ENCODE data around the gene MOB3A.
"Not testable (repeated sequence)": the region's sequence is repeated elsewhere in the genome, so short reads cannot be mapped to it uniquely, and the experiment has no call there.

Gene MOB3A

GRCh38 chr19:2096034-2096479 lies at the start of gene MOB3A:
Gene MOB3A (minus strand): TSS chr19:2096326. CDS start chr19:2078560, 17,766 bp downstream.
- peak in 1 of 2 donors; percentile 84 for DNase-seq

- DNase-seq: no peak
These were observed 49.7 kb upstream of the MOB3A start for GRCh38 chr19:2145831-2146241.

- no peak for DNase-seq
These were observed 48.1 kb upstream of the MOB3A start for GRCh38 chr19:2144190-2144589.

- DNase-seq: no peak
These were observed 46.2 kb upstream of the MOB3A start for GRCh38 chr19:2142173-2142829.

- no peak for DNase-seq
These were observed 44.0 kb upstream of the MOB3A start for GRCh38 chr19:2140138-2140569.

- DNase-seq: no peak
These were observed 43.4 kb upstream of the MOB3A start for GRCh38 chr19:2139385-2140137.

- DNase-seq: no peak
These were observed 42.1 kb upstream of the MOB3A start for GRCh38 chr19:2138061-2138728.

GRCh38 chr19:2136796-2137195 lies 40.7 kb upstream of the MOB3A start:
- DNase-seq: no peak

GRCh38 chr19:2135474-2136402 lies 39.6 kb upstream of the MOB3A start:
- no peak for DNase-seq

- no peak for DNase-seq
These were observed 36.8 kb upstream of the MOB3A start for GRCh38 chr19:2132731-2133490.

- DNase-seq: no peak
These were observed 36.1 kb upstream of the MOB3A start for GRCh38 chr19:2132191-2132590.

GRCh38 chr19:2131012-2131975 lies 35.2 kb upstream of the MOB3A start:
- not testable (repeated sequence) for DNase-seq

GRCh38 chr19:2129892-2130770 lies 34.0 kb upstream of the MOB3A start:
- no peak for DNase-seq

- no peak for DNase-seq
These were observed 33.4 kb upstream of the MOB3A start for GRCh38 chr19:2129486-2129885.

GRCh38 chr19:2129022-2129421 lies 32.9 kb upstream of the MOB3A start:
- no peak for DNase-seq

GRCh38 chr19:2128252-2128651 lies 32.1 kb upstream of the MOB3A start:
- not testable (repeated sequence) for DNase-seq

GRCh38 chr19:2127758-2128157 lies 31.6 kb upstream of the MOB3A start:
- DNase-seq: no peak

GRCh38 chr19:2126879-2127518 lies 30.9 kb upstream of the MOB3A start:
- no peak for DNase-seq

Data from inflammatory macrophage treated with lipopolysaccharide for 1 hour (primary cell).